H54 (cell line): ENCODE data around the gene MPLKIP.

ENCODE experiments used
- DNase-seq: peaks from one replicate; pipeline ENCODE4 v3.0.0; 2011; ENCODE audit warnings: low spot score, mixed read lengths; ENCODE audit not compliant: insufficient read length
- FAIRE-seq: peaks from 3 replicates; lab custom pipeline; 2011; peaks lifted over from hg19 to GRCh38; lab: Jason Lieb, UNC
- POLR2A ChIP-seq: IDR thresholded peaks from 2 replicates; pipeline ENCODE4 v1.6.1; 2011; ENCODE audit warnings: low read depth, mild to moderate bottlenecking, low read length

Gene MPLKIP

GRCh38 chr7:40105879-40106473 lies 28.4 kb downstream of the MPLKIP start:
- FAIRE-seq = no peak
- no peak for TF ChIP-seq POLR2A
- DNase-seq = no peak

GRCh38 chr7:40102897-40103296 lies 31.5 kb downstream of the MPLKIP start:
- FAIRE-seq (no peak), DNase-seq (no peak)
- no peak for TF ChIP-seq POLR2A

GRCh38 chr7:40101201-40101600 lies 33.2 kb downstream of the MPLKIP start:
- FAIRE-seq (no peak), DNase-seq (no peak)
- no peak for TF ChIP-seq POLR2A

GRCh38 chr7:40099837-40100236 lies 34.6 kb downstream of the MPLKIP start:
- TF ChIP-seq POLR2A = no peak
- peak; percentile 77 for FAIRE-seq

GRCh38 chr7:40098810-40099209 lies 35.6 kb downstream of the MPLKIP start:
- no peak for FAIRE-seq
- no peak for DNase-seq
- no peak for TF ChIP-seq POLR2A

More at GRCh38 chr7:40099837-40100236, 34.6 kb downstream of the MPLKIP start:
- no peak for DNase-seq

GRCh38 chr7:40097728-40098127 lies 36.7 kb downstream of the MPLKIP start:
- TF ChIP-seq POLR2A = no peak
- DNase-seq (no peak), FAIRE-seq (peak; percentile 53)

GRCh38 chr7:40095695-40096327 lies 38.6 kb downstream of the MPLKIP start:
- DNase-seq (no peak), FAIRE-seq (no peak)
- no peak for TF ChIP-seq POLR2A

GRCh38 chr7:40095230-40095629 lies 39.2 kb downstream of the MPLKIP start:
- no peak for TF ChIP-seq POLR2A
- FAIRE-seq (no peak), DNase-seq (no peak)

GRCh38 chr7:40093631-40094350 lies 40.6 kb downstream of the MPLKIP start:
- DNase-seq (no peak), FAIRE-seq (no peak)
- no peak for TF ChIP-seq POLR2A

- no peak for TF ChIP-seq POLR2A
- no peak for DNase-seq
- no peak for FAIRE-seq
These were observed 42.2 kb downstream of the MPLKIP start for GRCh38 chr7:40092182-40092581.

- TF ChIP-seq POLR2A = no peak
- no peak for FAIRE-seq
These were observed 56.6 kb downstream of the MPLKIP start for GRCh38 chr7:40077849-40078248.

More at GRCh38 chr7:40077849-40078248, 56.6 kb downstream of the MPLKIP start:
- DNase-seq = no peak
